GM19372 (cell line): Measurements from ENCODE around the gene ARHGAP29.

ENCODE experiments used
- ATAC-seq: cut with Tn5 transposase; IDR thresholded peaks from one replicate; pipeline ENCODE4 v1.9.1; 2021; ENCODE audit warnings: mild to moderate bottlenecking, low read depth, moderate library complexity; ENCODE audit not compliant: unreplicated experiment

Gene ARHGAP29

GRCh38 chr1:94236013-94236491 is 1.3 kb downstream of the ARHGAP29 start:
- ATAC-seq = no peak

GRCh38 chr1:94235189-94236012 is 2.0 kb downstream of the ARHGAP29 start:
- no peak for ATAC-seq

- no peak for ATAC-seq
Observed at GRCh38 chr1:94234615-94235014, 2.8 kb downstream of the ARHGAP29 start.

GRCh38 chr1:94231746-94232145 is 5.6 kb downstream of the ARHGAP29 start:
- no peak for ATAC-seq

- ATAC-seq = no peak
Observed at GRCh38 chr1:94230920-94231319, 6.5 kb downstream of the ARHGAP29 start.

- no peak for ATAC-seq
Observed at GRCh38 chr1:94228640-94229375, 8.6 kb downstream of the ARHGAP29 start.

GRCh38 chr1:94227624-94228023 is 9.8 kb downstream of the ARHGAP29 start:
- ATAC-seq = no peak

GRCh38 chr1:94225845-94226244 is 11.5 kb downstream of the ARHGAP29 start:
- no peak for ATAC-seq

- ATAC-seq = no peak
Observed at GRCh38 chr1:94218332-94218731, 19.1 kb downstream of the ARHGAP29 start.

- no peak for ATAC-seq
Observed at GRCh38 chr1:94215955-94216354, 21.4 kb downstream of the ARHGAP29 start.

GRCh38 chr1:94209982-94210381 is 27.4 kb downstream of the ARHGAP29 start:
- no peak for ATAC-seq

GRCh38 chr1:94209425-94209824 is 28.0 kb downstream of the ARHGAP29 start:
- ATAC-seq = no peak

- ATAC-seq = no peak
Observed at GRCh38 chr1:94207695-94208094, 29.7 kb downstream of the ARHGAP29 start.

- ATAC-seq = no peak
Observed at GRCh38 chr1:94205639-94206038, 31.7 kb downstream of the ARHGAP29 start.

- ATAC-seq = no peak
Observed at GRCh38 chr1:94202241-94202640, 35.1 kb downstream of the ARHGAP29 start.

- no peak for ATAC-seq
Observed at GRCh38 chr1:94199398-94199797, 38.0 kb downstream of the ARHGAP29 start.

- no peak for ATAC-seq
Observed at GRCh38 chr1:94194079-94194865, 43.1 kb downstream of the ARHGAP29 start.

GRCh38 chr1:94193128-94193527 is 44.3 kb downstream of the ARHGAP29 start:
- no peak for ATAC-seq

- no peak for ATAC-seq
Observed at GRCh38 chr1:94191216-94191615, 46.2 kb downstream of the ARHGAP29 start.

GRCh38 chr1:94186946-94187345 is 50.4 kb downstream of the ARHGAP29 start:
- ATAC-seq = no peak
